ENCODE measurements around the gene ZMYND10.
A peak's percentile ranks its signal among the peaks of the same experiment; 100 is the strongest.

The ZMYND10 gene

DNA sequence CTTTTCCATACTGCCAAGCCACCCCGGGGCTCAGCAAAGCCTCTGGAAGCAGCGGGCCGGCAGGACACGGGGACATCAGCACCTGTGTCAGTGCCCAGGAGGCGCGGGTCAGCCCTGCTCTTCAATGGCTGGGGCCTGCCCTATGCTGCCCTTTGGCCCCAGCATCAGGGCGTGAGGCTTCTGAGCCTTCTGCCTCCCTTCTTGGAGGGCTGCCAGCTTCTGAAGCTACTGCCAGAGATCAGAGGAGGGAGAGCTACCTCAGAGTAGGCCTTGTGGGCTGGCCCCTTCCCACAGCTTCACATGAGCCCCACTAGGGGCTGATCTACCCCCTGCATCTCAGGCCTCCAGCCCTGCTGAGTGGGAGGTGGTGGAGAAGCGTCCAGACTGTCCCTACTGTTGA, 26.8 kb upstream of the ZMYND10 start:
- DNase-seq (ENCODE audit: low read depth) = no peak
- H3K4me3 ChIP-seq (ENCODE audit: low read depth, low read length) = no peak overlapping the region

- DNase-seq (ENCODE audit: low read depth) = peak; percentile 29
Measured at GRCh38 chr3:50371133-50371685, 25.7 kb upstream of the ZMYND10 start.

DNA sequence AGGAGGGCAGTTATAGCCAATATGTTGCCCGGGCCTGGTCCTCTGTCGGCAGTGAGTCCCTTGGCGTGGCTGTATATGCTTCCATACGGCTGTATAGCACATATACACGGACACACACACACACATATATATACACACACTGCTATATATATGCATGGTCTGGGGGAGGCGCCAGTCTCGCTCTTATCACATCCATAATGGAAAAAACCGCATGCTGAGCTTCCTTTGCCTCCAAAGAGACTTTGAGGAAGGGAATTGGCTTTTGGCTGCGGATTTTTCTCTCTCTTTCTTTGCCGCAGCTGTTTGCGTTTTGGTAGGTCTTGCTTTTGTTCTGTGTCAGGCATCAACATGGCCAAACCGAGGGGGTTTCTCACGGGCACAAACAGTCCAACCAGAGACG, 25.1 kb upstream of the ZMYND10 start:
- no peak overlapping the region for H3K4me3 ChIP-seq (ENCODE audit: low read depth, low read length)
- no peak for DNase-seq (ENCODE audit: low read depth)

More at GRCh38 chr3:50371133-50371685, 25.7 kb upstream of the ZMYND10 start:
- no peak overlapping the region for H3K4me3 ChIP-seq (ENCODE audit: low read depth, low read length)

DNA sequence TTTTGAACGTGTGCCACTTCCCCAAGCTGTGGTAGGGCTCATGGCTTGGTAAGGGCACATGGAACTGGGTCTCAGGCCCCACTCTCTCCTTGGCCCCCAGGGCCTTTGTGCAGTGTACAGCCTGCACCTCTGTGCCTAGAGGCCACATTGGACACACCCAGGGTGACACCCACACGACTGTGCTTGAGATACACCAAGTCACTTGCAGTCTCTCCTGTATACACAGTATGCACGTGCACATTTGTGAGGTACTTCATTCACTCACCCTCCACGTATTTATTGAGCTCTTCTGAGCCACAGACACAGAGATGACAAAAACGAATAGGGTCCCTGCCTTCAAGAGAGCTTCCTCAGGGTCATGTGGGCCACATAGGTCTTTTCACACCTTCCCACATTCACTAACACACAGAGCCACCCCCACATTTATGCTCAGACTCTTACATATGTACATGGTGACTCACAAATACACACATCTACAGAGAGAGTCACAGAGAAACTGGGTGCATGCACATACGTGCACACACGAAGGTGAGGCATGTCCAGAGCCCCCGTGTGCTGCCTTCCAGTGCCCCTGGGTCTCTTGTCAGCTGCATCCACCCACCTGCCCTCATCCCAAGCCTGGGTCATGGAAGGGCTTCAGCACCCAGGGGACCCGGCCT, 23.6 kb upstream of the ZMYND10 start:
- no peak for DNase-seq (ENCODE audit: low read depth)
- no peak overlapping the region for H3K4me3 ChIP-seq (ENCODE audit: low read depth, low read length)

DNA sequence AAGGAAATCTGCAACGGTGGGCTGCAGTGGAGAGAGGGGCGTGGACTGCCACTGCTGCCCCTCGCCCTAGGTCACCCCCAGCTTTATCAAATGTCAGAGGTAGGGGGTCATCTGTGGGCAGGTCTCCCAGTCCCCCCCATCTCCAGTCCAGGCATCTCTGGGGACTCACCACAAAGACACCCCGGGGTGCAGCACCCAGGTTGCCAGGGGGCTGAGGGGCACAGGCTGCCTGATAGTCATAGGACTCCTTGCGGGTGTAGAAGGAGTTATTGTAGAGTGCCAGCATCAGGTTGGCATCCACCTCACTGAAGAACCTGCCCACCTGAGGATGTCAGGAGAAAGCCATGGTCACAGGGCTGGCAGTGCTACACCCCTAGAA, 20.3 kb upstream of the ZMYND10 start:
- DNase-seq (ENCODE audit: low read depth) = no peak
- no peak overlapping the region for H3K4me3 ChIP-seq (ENCODE audit: low read depth, low read length)

DNA sequence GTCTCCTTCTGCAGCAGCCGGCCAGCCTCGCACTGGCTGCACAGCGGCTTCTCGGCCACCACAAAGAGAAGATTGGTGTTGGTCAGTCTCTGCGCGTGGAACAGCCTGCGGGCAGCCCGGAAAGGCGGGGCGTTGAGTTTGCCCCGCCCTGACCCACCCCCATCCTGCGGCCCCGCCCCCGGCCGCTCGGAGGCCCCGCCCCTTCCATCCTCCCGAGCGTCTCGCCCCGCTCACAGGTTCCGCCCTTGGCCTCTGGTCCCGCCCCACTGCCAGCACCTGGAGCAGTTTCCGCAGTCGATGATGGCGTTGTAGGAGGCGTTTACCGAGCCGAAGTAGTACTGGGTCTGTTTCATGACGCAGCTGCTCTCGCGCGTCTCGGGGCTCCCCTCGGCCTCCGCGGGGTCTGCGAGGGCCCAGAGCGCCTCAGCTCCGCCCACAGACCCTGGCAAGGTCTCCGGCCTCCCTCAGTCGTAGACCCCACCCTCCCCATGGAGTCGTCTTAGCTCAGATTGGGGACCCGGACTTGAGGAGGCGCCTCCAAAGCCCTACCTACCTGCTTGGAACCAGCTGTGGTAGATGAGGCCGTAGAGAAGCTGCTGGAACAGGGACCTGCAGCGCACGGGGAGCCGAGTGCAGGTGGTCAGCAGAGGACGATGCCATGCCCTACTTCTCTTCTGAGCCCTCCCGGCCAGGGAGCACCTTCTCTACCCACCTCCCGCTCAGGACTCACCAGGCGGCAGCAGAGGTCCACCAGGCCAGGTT, 19.7 kb upstream of the ZMYND10 start:
- DNase-seq (ENCODE audit: low read depth) = no peak
- peak overlapping the region; percentile 50 for H3K4me3 ChIP-seq (ENCODE audit: low read depth, low read length)

GRCh38 chr3:50364573-50365079, 19.1 kb upstream of the ZMYND10 start:
- DNase-seq (ENCODE audit: low read depth) = no peak
- peak overlapping the region; percentile 50 for H3K4me3 ChIP-seq (ENCODE audit: low read depth, low read length)

DNA sequence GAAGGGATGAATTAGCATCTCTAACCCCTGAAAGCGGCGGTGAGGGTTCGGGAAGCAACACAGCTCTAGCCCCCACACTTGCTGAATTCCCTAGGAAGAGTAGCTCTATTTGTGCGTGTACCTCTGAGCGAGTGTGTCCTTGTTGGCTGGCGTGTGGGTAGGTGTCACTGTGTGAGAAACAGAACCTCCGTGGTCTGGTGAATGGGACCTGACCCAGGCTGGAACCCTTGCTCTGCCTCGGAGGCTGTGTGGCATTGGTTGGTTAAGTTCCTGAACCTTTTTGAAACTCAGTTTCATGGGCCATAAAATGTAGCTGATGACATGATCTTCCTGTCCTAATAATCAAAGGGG, 14.2 kb upstream of the ZMYND10 start:
- no peak for DNase-seq (ENCODE audit: low read depth)
- peak overlapping the region; percentile 91 for H3K4me3 ChIP-seq (ENCODE audit: low read depth, low read length)

- peak; percentile 97 for DNase-seq (ENCODE audit: low read depth)
- peak within 1 kb of the TSS; percentile 91 for H3K4me3 ChIP-seq (ENCODE audit: low read depth, low read length)
Measured at GRCh38 chr3:50358911-50359759, 13.6 kb upstream of the ZMYND10 start, which contains the start of gene TMEM115. Gene TMEM115 (minus strand): TSS chr3:50359521. CDS start chr3:50359063, 458 bp downstream.

- DNase-seq (ENCODE audit: low read depth) = no peak
- H3K4me3 ChIP-seq (ENCODE audit: low read depth, low read length) = peak overlapping the region; percentile 91
Measured at GRCh38 chr3:50358355-50358910, 12.9 kb upstream of the ZMYND10 start.

DNA sequence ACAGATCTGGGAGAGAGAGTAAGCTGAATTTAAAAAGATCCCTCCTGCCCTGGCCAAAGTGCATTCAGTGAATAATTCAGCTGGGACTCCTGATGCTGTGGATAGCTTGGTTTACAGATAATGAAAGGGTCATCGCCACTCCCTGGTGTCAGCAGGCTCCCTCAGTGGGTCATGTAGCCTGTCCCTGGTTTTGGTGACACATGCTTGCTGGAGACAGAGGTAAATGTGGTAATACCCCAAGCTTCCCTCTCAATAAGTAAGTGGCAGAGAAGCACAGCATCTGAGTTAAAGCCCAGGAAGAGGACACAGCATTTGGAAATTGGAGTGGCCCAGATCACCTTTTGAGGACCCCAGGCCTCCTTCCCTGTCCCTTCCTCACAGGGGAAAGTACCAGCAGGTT, 11.9 kb upstream of the ZMYND10 start:
- no peak for DNase-seq (ENCODE audit: low read depth)
- peak overlapping the region; percentile 91 for H3K4me3 ChIP-seq (ENCODE audit: low read depth, low read length)

DNA sequence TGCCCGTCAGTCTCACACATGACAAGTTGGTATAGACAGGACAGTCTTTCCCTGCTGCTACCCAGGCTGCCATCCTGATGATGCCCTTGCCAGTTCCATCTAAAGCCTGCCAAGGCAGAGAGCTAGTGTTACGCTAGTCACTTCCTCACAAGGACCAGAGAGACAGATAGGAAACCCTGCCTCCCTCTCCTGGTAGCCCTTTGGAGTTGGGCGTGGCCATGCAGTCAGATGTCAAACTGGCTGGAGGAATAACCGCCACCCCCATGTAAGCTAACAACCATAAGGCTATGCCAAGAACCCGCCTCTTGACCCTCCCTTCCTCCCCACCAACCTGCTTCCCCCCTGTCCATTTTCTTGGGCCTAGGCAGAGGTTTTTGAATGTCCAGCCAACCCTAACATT, 11.0 kb upstream of the ZMYND10 start:
- no peak for DNase-seq (ENCODE audit: low read depth)

DNA sequence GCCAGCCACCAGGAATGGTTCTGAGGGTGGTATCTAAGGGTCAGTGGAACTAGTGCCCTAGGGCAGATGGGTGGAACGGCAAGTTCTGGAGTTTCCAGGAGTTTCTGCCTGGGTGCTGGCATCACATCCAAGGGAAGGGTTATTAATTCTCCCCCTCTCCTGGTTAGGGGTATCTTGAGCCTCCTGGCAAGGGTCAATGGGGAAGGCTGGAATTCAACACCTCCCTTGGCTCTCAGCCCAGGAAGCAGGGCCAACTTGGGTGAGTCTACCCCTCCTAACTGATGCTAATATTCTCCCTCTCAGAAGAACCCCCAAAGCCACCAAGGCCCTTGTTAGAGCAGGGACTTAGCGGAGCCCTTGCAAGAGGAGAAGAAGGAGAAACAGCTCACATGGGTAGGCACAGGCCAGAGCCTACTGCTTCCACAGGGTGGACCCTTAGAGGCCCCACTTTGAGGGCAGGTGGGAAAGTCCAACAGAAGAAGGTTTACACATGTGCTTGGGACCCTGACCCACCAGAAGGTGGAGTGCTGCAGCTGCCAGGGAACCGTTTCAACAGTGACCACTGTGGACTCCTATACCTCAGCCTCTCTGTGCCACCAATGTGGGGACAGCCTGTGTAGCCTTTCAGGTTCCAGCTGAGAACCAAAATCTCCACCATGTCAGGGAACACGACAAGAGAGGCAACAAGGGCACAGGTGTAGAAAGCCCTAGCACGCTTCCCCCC, 10.5 kb upstream of the ZMYND10 start:
- peak overlapping the region; percentile 91 for H3K4me3 ChIP-seq (ENCODE audit: low read depth, low read length)
- DNase-seq (ENCODE audit: low read depth) = no peak

More for the DNA sequence above, 11.0 kb upstream of the ZMYND10 start:
- H3K4me3 ChIP-seq (ENCODE audit: low read depth, low read length) = peak overlapping the region; percentile 91

DNA sequence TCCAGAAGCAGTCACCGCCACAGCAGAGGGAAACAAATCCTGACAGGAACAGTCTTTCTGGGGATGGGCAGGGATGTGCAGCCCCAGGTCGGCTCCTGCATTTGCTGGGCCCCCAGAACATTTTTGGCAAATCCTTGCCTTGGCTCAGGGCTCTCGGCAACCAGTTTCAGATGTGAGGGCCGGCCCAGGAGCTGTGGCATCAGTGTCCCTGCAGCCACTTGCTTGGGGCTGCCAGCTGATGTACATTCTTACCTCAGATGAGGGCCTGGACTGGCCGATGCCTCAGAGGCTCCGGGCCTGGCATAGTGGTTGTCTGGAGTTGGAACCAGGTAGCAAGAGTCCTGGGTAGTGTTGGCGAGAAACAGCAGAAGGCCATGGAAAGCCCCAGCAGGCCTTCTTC, 9.3 kb upstream of the ZMYND10 start:
- no peak overlapping the region for H3K4me3 ChIP-seq (ENCODE audit: low read depth, low read length)

DNA sequence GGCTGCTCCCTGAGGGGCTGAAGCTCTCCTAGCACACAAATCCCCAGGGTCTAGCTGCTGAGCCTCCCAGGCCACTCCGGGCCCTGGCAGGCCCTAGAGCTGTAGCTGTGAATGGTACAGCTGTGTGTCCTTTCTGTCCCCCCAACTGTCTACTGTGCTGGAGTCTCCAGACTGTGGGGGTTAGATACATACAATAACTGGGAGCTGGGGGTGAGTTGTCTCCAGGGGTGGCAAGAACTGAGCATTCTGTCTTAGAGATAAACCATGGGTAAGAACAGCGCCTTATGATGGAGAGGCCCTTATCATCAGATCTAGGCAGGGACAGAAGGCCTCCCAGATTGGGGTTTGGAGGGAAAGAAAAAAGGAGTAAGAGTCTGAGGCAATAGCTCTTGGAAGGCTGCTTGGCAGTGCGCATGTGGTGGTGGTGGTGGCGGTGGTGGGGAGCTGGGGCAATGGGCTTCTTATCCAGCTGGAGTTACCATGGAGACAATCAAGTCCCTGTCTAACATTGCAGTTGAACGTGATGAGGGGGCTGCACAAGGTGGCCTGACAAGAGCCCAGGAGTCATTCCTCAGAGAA, 8.7 kb upstream of the ZMYND10 start:
- no peak for DNase-seq (ENCODE audit: low read depth)
- no peak overlapping the region for H3K4me3 ChIP-seq (ENCODE audit: low read depth, low read length)

More for the DNA sequence above, 9.3 kb upstream of the ZMYND10 start:
- DNase-seq (ENCODE audit: low read depth) = no peak

- DNase-seq (ENCODE audit: low read depth) = no peak
Measured at GRCh38 chr3:50353245-50354004, 7.9 kb upstream of the ZMYND10 start.

GRCh38 chr3:50352781-50353180, 7.2 kb upstream of the ZMYND10 start:
- no peak for DNase-seq (ENCODE audit: low read depth)
- no peak overlapping the region for H3K4me3 ChIP-seq (ENCODE audit: low read depth, low read length)

More at GRCh38 chr3:50353245-50354004, 7.9 kb upstream of the ZMYND10 start:
- no peak overlapping the region for H3K4me3 ChIP-seq (ENCODE audit: low read depth, low read length)

GRCh38 chr3:50351323-50351697, 5.8 kb upstream of the ZMYND10 start:
- peak overlapping the region; percentile 70 for H3K4me3 ChIP-seq (ENCODE audit: low read depth, low read length)
- DNase-seq (ENCODE audit: low read depth) = no peak
